ENCODE measurements around the gene PMM2. TPM values are rescaled to one million over a fixed set of nuclear protein-coding genes. Genes with fewer than 3 reads are reported as not detected.

The PMM2 gene
- total and polyA plus RNA-seq, 9 of the 15 experiments (the other 6 are each of a cell fraction or from before 2014, with no cell fraction given) = 5.6 to 42.7 (median 25.9) TPM

GRCh38 chr16:8767176-8767575 lies 30.5 kb upstream of the PMM2 start:
- Histone ChIP-seq H3K9me1 (ENCODE audit: control insufficient read depth, insufficient read depth, low read length) (no peaks in the 10 kb centered on the region), H3K79me2 (ENCODE audit: control insufficient read depth, insufficient read depth, low read length) (no peaks in the 10 kb centered on the region), H3K9me3 (replicated peaks; ENCODE audit: control insufficient read depth, insufficient read depth, low read depth, low read length) (no peaks in the 10 kb centered on the region), H3K27me3 (ENCODE audit: control insufficient read depth in 2 of 2, insufficient read depth in 2 of 2, low read length in 2 of 2) (peaks cover 43 to 69% of the 10 kb centered on the region in 2 experiments), H2AFZ (ENCODE audit: low read depth, low read length) (no peak overlapping the region), H3K4me3 (no peak overlapping the region), H3K27ac (ENCODE audit: extremely low read depth, low read depth, low read length) (no peak overlapping the region), H3K9ac (ENCODE audit: insufficient read depth in 1 of 2, low read depth in 2 of 2, low read length in 2 of 2) (no peak overlapping the region), H3K36me3 (ENCODE audit: control insufficient read depth, insufficient read depth, low read length) (no peaks in the 10 kb centered on the region), H4K20me1 (replicated peaks; ENCODE audit: control insufficient read depth, insufficient read depth, low read length) (peaks cover 6% of the 10 kb centered on the region), H3K4me2 (ENCODE audit: insufficient read depth, low read length) (no peak overlapping the region), H3K4me1 (replicated peaks in 1 of 2; ENCODE audit: control insufficient read depth in 2 of 2, insufficient read depth in 2 of 2, low read length in 2 of 2) (no peaks in the 10 kb centered on the region)
- DNase-seq (ENCODE audit: extremely low read depth in 1 of 4, low spot score in 3 of 4) (no peak), ATAC-seq (no peak), FAIRE-seq (no peak)
- in situ Hi-C loops (cut with MboI) = no loop called here
- CTCF ChIA-PET (ENCODE audit: low intra/inter-chr PET ratio) = interaction anchor here (0.7 kb wide), 1 partner anchor 25 kb away, joined by 3 read pairs; no protein-coding TSS in a partner anchor
- no TSS peak for BruUV-seq (replicated peaks)
- 0% methylated on average over 7 of the region's 8 CpGs for WGBS (ENCODE audit: insufficient coverage, low coverage, missing lambda C conversion rate)
- TF ChIP-seq MXD1 (CRISPR knock-in tag; IDR thresholded peaks at IDR 0.05; ENCODE audit: borderline replicate concordance, poor library complexity, severe bottlenecking) (no peak), HDGF (IDR thresholded peaks at IDR 0.05) (no peak), ZNF561 (CRISPR knock-in tag; conservative IDR thresholded peaks at IDR 0.05) (no peak), PBX2 (CRISPR knock-in tag; IDR thresholded peaks at IDR 0.05; ENCODE audit: low read depth) (no peak), PBX2 (tag; conservative IDR thresholded peaks at IDR 0.05; ENCODE audit: low read depth) (no peak), ARNT (IDR thresholded peaks at IDR 0.05) (no peak), SMARCE1 (IDR thresholded peaks at IDR 0.05) (no peak), THRAP3 (IDR thresholded peaks at IDR 0.05; ENCODE audit: borderline replicate concordance) (no peak), TFAM (CRISPR knock-in tag; conservative IDR thresholded peaks at IDR 0.05) (no peak), MEF2D (tag; conservative IDR thresholded peaks at IDR 0.05; ENCODE audit: low read depth) (no peak)
- intact Hi-C loops (cut with micrococcal nuclease) = no loop called here
- POLR2A ChIA-PET = no interaction called here

All from K562 (cell line).